ENCODE measurements around the gene COX8A.
"Not testable (repeated sequence)": the region's sequence is repeated elsewhere in the genome, so short reads cannot be mapped to it uniquely, and the experiment has no call there.

COX8A gene

GRCh38 chr11:63970902-63971301 is 3.5 kb upstream of the COX8A start:
- no peak for DNase-seq

- DNase-seq: not testable (repeated sequence)
Measured at GRCh38 chr11:63973912-63974258, 535 bp upstream of the COX8A start.

- DNase-seq: no peak
Measured at GRCh38 chr11:63978551-63979239, 4.3 kb downstream of the COX8A start.

GRCh38 chr11:63979426-63979825 is 5.0 kb downstream of the COX8A start:
- no peak for DNase-seq

GRCh38 chr11:63985812-63986155 is 11.4 kb downstream of the COX8A start:
- DNase-seq: no peak

- DNase-seq: peak; percentile 94
Measured at GRCh38 chr11:63986156-63986931, 11.9 kb downstream of the COX8A start, which contains the start of gene OTUB1. OTUB1 (plus strand) TSS chr11:63986438; CDS start chr11:63986457, 19 bp downstream.

GRCh38 chr11:63986932-63987513 is 12.6 kb downstream of the COX8A start:
- DNase-seq: no peak

GRCh38 chr11:63991558-63991957 is 17.1 kb downstream of the COX8A start:
- DNase-seq: no peak

- no peak for DNase-seq
Measured at GRCh38 chr11:63993100-63993499, 18.7 kb downstream of the COX8A start.

- DNase-seq: no peak
Measured at GRCh38 chr11:63993993-63994392, 19.6 kb downstream of the COX8A start.

GRCh38 chr11:63996512-63996911 is 22.1 kb downstream of the COX8A start:
- no peak for DNase-seq

- no peak for DNase-seq
Measured at GRCh38 chr11:63997104-63997700, 22.8 kb downstream of the COX8A start.

- DNase-seq: no peak
Measured at GRCh38 chr11:63997801-63998337, 23.4 kb downstream of the COX8A start.

- no peak for DNase-seq
Measured at GRCh38 chr11:63998558-63999348, 24.3 kb downstream of the COX8A start.

GRCh38 chr11:63999349-64000025 is 25.1 kb downstream of the COX8A start:
- no peak for DNase-seq

GRCh38 chr11:64000026-64000739 is 25.8 kb downstream of the COX8A start:
- no peak for DNase-seq

- no peak for DNase-seq
Measured at GRCh38 chr11:64000740-64001483, 26.5 kb downstream of the COX8A start.

- DNase-seq: no peak
Measured at GRCh38 chr11:64001484-64002420, 27.3 kb downstream of the COX8A start.
